ENCODE data around the gene FIBCD1.

DNA sequence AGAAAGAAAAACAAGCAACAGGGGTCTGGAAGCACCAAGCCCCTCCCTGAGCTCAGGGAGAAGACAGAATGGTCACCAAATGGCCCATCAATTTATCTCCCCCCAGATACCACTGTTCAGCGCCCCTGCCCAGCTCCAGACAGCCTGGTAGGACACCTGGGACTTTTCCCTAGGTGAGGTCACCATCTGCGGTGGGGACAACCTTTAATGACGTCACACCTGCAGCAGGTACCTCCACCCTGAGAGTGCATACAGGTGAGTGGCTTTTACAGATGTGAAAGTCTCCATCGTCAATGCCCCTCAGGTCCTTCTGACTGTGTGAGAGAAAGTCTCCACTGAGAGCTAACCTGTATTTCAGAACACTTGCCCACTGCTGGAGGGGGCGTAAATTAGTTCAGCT is 35.6 kb upstream of the FIBCD1 start:
- TF ChIP-seq GATA2 (IDR thresholded peaks at IDR 0.05; ENCODE audit: low read depth, low read length) = no peak
- TF ChIP-seq GATA3 (IDR thresholded peaks at IDR 0.05; ENCODE audit: low read depth, low read length) = no peak
